ENCODE data around the gene KIAA1671.

Gene KIAA1671

DNA sequence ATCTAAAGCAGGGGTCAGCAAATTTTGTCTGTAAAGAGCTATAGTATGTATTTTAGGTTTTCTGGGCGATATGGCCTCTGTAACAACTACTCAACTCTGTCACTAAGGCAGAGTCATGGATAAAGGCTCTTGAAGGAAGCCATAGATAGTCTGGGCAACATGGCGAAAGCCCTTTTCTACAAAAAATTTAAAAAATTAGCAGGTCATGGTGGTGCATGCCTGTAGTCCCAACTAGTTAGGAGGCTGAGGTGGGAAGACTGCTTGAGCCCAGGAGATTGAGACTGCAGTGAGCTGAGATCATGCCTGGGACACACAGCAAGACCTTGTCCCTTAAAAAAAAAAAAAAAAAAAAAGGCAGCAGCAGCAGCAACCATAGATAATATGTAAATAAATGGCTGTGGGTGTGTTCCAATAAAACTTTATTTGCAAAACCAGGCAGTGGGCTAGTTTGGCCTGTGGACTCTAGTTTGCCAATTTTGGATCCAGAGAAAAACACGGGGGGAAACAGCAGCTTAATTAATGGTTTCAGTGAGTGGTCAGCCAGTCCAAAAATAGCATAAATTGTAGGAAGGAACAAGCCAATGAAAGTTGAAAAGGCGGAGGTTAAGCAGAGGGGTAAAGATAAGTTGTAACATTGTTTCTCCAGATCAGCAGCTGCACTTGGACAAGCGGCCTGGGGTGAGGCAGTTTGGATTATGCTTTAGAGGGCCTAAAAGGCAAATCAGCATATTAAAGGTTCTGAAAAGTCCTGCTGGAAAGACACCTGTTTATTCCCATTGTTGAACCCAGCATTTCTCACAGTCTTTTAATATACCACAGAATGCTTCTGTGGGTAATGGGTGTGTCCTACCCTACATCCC, 62.6 kb downstream of the KIAA1671 start:
- POLR2A ChIA-PET (ENCODE audit: low non-redundant PET) = no interaction called here
- DNase-seq (ENCODE audit: low spot score) = no peak
- TF ChIP-seq, protein P1, sequence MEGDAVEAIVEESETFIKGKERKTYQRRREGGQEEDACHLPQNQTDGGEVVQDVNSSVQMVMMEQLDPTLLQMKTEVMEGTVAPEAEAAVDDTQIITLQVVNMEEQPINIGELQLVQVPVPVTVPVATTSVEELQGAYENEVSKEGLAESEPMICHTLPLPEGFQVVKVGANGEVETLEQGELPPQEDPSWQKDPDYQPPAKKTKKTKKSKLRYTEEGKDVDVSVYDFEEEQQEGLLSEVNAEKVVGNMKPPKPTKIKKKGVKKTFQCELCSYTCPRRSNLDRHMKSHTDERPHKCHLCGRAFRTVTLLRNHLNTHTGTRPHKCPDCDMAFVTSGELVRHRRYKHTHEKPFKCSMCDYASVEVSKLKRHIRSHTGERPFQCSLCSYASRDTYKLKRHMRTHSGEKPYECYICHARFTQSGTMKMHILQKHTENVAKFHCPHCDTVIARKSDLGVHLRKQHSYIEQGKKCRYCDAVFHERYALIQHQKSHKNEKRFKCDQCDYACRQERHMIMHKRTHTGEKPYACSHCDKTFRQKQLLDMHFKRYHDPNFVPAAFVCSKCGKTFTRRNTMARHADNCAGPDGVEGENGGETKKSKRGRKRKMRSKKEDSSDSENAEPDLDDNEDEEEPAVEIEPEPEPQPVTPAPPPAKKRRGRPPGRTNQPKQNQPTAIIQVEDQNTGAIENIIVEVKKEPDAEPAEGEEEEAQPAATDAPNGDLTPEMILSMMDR (conservative IDR thresholded peaks at IDR 0.05; ENCODE audit: low read depth) = no peak
- CTCF ChIA-PET = no interaction called here
- no peak overlapping the region for H3K27ac ChIP-seq

DNA sequence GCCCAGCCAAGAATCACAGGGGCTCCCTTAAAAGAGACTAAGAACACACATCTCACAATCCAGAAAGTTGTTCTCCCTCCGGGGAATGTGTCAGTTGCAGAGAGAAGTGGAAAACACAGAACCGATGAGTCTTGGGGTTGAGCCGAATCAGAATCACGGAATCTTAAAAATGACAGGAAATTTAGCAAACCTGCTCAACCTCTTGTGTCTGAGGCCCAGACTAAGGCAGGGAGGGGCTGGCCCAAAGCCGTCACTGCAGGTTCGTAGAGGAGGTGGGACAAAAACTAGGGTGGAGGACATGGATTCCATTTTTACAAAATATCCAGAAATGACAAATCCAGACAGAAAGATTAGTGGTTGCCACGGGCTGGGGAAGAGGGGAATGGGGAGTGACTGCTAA, 63.8 kb downstream of the KIAA1671 start:
- TF ChIP-seq, protein P1 (conservative IDR thresholded peaks at IDR 0.05; ENCODE audit: low read depth) = no peak
- ChIA-PET CTCF (no interaction called here), POLR2A (ENCODE audit: low non-redundant PET) (no interaction called here)
- DNase-seq (ENCODE audit: low spot score) = no peak
- H3K27ac ChIP-seq = peak overlapping the region; percentile 62

DNA sequence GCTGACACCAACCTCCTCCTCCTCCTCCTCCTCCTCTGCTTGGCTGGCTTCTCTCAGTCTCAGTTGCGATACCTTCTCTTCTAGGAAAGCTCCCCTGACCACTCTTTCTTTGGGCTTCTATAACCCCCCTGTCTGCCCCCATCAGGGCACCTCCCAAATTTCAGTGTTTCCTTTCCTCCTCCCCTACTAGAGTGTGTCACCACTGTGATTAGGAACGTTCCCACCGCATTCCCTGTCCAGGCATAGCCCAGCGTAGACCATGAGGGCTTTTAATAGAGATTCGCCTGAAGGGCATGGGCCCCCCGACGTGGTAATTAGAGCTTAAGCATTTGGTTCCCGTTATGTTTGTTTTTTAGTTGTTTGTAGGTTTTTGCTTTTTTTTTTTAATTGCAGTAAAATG, 65.5 kb downstream of the KIAA1671 start:
- ChIA-PET CTCF (no interaction called here), POLR2A (ENCODE audit: low non-redundant PET) (no interaction called here)
- peak overlapping the region; percentile 34; the same call in 1 of the 2 replicates for H3K27ac ChIP-seq
- DNase-seq (ENCODE audit: low spot score) = no peak
- TF ChIP-seq, protein P1 (conservative IDR thresholded peaks at IDR 0.05; ENCODE audit: low read depth) = no peak

DNA sequence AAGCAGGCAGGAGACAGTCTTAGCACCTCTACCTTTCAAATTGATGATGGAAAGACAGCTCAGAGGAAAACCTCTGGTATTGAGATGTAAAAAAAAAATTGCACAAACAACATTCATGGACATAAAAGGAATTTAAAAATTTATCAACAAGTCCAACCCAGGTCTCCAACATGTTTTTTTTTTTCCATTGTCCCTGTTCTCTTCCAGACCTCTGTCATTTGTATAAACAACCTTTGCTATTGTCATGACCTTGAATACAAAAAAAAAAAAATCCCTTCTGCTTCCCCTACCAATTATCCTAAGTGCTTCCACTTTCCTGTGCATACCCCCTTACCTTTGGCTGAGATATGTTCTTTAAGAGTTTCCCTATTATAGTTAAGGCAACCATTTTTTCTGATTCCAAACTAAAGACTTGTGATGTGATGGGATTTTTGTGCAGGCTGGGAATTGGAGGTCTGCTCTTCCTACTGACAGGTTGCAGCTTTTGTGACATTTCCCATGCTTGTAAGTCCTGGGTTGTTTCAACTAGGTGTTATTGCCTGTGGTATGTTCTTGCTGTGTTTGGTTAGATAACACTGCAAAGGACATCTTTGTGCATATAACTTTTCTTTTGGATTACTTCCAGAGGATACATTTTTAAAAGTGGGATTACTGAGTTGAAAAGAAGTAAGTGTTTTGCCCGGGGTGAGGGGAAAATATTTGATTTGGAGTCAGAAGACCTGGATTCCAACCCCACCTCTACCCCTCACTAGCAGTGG, 67.1 kb downstream of the KIAA1671 start:
- ChIA-PET POLR2A (ENCODE audit: low non-redundant PET) (no interaction called here), CTCF (interaction anchor here (0.6 kb wide), 2 partner anchors 29 to 162 kb away, joined by 3 to 5 read pairs; no protein-coding TSS in a partner anchor)
- no peak for DNase-seq (ENCODE audit: low spot score)
- TF ChIP-seq, protein P1 (conservative IDR thresholded peaks at IDR 0.05; ENCODE audit: low read depth) = no peak
- H3K27ac ChIP-seq = no peak overlapping the region

DNA sequence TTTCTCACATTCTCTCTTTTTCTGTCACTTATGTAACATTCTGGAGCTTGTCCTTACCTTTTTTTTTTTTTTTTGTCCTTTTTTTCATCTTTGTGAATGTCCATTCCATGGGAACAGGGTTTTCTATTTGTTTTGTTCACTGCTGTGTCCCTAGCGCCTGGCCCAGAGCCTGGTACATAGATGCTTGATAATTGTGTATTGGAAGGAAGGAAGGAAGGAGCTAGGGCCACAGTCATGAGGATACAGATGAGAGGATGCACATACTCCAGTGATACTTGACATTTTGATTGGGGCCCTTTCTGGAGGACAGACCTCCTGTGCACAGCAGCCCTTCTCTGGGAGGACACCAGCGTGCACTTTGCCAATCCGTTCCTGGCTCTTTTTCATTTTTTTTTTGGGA, 68.9 kb downstream of the KIAA1671 start:
- POLR2A ChIA-PET (ENCODE audit: low non-redundant PET) = no interaction called here
- CTCF ChIA-PET = no interaction called here
- TF ChIP-seq, protein P1 (conservative IDR thresholded peaks at IDR 0.05; ENCODE audit: low read depth) = no peak
- H3K27ac ChIP-seq = peak overlapping the region; percentile 60
- no peak for DNase-seq (ENCODE audit: low spot score)

DNA sequence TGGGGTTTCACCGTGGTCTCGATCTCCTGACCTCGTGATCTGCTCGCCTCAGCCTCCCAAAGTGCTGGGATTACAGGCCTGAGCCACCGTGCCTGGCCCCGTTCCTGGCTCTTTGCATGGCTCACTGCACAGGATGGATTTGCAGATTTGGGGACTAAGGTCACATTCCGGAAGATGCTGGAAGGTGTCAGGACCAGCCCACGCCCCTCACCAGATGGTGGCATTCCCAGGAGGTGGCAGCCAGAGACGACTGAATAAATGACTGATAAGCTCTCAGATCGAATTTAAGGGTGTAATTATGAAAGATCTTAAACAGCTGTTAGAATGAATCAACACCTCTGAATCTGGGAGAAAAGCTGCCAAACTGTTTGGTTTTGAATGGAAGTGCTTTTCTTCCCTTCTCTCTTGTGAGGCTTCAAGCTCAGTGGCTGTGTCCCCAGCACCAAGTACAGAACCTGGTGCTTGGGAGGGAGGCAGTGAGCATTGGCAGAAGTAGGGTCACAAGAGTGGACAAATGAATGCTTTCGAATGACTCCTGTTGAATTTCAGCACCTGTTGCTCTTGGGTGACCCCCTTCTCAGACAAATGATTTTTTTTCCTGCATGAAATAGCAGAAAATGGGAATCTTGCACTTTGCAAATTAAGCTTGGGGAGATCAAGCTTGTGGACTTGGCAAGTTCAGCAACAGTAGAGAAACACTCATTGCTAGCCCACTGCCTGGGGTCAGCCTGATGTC, 69.6 kb downstream of the KIAA1671 start:
- ChIA-PET CTCF (interaction anchor here (0.8 kb wide), 1 partner anchor 69 kb away, joined by 3 read pairs; the partner anchor contains the start of gene KIAA1671), POLR2A (ENCODE audit: low non-redundant PET) (no interaction called here)
- no peak for DNase-seq (ENCODE audit: low spot score)
- TF ChIP-seq, protein P1 (conservative IDR thresholded peaks at IDR 0.05; ENCODE audit: low read depth) = no peak
- peak overlapping the region; percentile 60 for H3K27ac ChIP-seq
